Measurements from ENCODE around the gene KCNH2. TPM values are rescaled to one million over a fixed set of nuclear protein-coding genes. Genes with fewer than 3 reads are reported as not detected.
A peak's percentile ranks its signal among the peaks of the same experiment; 100 is the strongest.

Gene KCNH2
- total and polyA plus RNA-seq, 2 donors (not counting 1 experiment from before 2014, with no cell fraction given) = 0.86 to 2.7 TPM

DNA sequence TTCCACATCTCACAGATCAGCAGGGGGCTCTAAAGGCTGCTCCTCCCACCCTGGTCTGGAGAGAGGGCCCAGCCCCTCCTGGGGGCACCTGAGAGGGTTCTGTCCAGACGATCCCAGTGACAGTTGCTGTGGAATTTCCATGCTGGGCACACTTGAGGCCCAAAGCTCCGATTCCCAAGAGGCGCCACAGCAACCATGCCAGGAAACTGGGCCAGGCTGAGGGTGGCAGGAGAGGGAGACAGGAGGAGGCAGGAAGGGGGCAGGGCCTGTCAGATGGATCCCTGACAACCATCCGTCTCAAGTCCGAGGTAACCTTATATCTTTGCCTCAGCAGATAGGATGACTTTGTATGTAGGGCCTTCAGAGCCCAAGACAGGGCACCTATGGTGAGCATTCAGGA is 8.4 kb upstream of the KCNH2 start:
- Histone ChIP-seq H3K27me3 (replicated peaks in 1 of 4; ENCODE audit: control extremely low read depth in 1 of 4, control insufficient read depth in 3 of 4, insufficient read depth in 4 of 4, low read length in 3 of 4) (peaks cover 0 to 53% (median 11%) of the 10 kb centered on the region in 4 experiments), H3K27ac (ENCODE audit: low read length in 2 of 2) (no peak overlapping the region), H2AFZ (ENCODE audit: insufficient read depth, low read depth, low read length, poor library complexity, severe bottlenecking) (no peak overlapping the region), H3K9ac (ENCODE audit: low read length) (no peak overlapping the region), H4K20me1 (ENCODE audit: control insufficient read depth, insufficient read depth, low read length, poor library complexity, severe bottlenecking) (no peaks in the 10 kb centered on the region), H3K9me3 (ENCODE audit: control extremely low read depth in 1 of 3, control insufficient read depth in 2 of 3, insufficient read depth in 1 of 3, low read length in 2 of 3) (peaks cover 0 to 26% (median 5%) of the 10 kb centered on the region in 3 donors), H3K4me2 (replicated peaks; ENCODE audit: low read depth, low read length, poor library complexity, severe bottlenecking) (no peak overlapping the region), H3K4me1 (ENCODE audit: control insufficient read depth in 2 of 2, insufficient read depth in 2 of 2, low read length in 2 of 2) (peaks cover 8 to 10% of the 10 kb centered on the region in 2 donors), H3K36me3 (replicated peaks in 1 of 2; ENCODE audit: control extremely low read depth in 1 of 2, control insufficient read depth in 1 of 2, extremely low read depth in 1 of 2, insufficient read depth in 2 of 2, low read length in 1 of 2) (no peaks in the 10 kb centered on the region), H3K4me3 (ENCODE audit: control extremely low read depth in 1 of 5, extremely low read depth in 1 of 5, insufficient read depth in 1 of 5, low read depth in 2 of 5, low read length in 4 of 5) (no peak overlapping the region), H3K79me2 (ENCODE audit: control insufficient read depth, insufficient read depth, low read length) (no peaks in the 10 kb centered on the region)
- POLR2A ChIA-PET = no interaction called here
- Mint-ChIP-seq H3K4me3 (no peak overlapping the region), H3K27ac (no peak overlapping the region), H3K9me3 (ENCODE audit: insufficient read depth) (peaks cover 3% of the 10 kb centered on the region), H3K4me1 (peaks cover 13% of the 10 kb centered on the region), H3K27me3 (peaks cover 69% of the 10 kb centered on the region)
- intact Hi-C loops (cut with micrococcal nuclease) = loop anchor here (1.0 to 10.0 kb wide), 2 partner anchors 23 to 212 kb away; no protein-coding TSS in a partner anchor
- DNase-seq = no peak
- 74% methylated on average over 5 of the region's 5 CpGs for WGBS (ENCODE audit: insufficient coverage)
- TF ChIP-seq, protein P1, sequence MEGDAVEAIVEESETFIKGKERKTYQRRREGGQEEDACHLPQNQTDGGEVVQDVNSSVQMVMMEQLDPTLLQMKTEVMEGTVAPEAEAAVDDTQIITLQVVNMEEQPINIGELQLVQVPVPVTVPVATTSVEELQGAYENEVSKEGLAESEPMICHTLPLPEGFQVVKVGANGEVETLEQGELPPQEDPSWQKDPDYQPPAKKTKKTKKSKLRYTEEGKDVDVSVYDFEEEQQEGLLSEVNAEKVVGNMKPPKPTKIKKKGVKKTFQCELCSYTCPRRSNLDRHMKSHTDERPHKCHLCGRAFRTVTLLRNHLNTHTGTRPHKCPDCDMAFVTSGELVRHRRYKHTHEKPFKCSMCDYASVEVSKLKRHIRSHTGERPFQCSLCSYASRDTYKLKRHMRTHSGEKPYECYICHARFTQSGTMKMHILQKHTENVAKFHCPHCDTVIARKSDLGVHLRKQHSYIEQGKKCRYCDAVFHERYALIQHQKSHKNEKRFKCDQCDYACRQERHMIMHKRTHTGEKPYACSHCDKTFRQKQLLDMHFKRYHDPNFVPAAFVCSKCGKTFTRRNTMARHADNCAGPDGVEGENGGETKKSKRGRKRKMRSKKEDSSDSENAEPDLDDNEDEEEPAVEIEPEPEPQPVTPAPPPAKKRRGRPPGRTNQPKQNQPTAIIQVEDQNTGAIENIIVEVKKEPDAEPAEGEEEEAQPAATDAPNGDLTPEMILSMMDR (IDR thresholded peaks at IDR 0.05) = no peak
- no peak for TF ChIP-seq EZH2 (IDR thresholded peaks at IDR 0.05; ENCODE audit: borderline replicate concordance, insufficient read depth, low read depth, low read length, poor library complexity, severe bottlenecking)
- no peak for ATAC-seq (ENCODE audit: low read depth)
- CTCF ChIA-PET = interaction anchor here (1.2 to 4.4 kb wide), 8 partner anchors 11 to 208 kb away, joined by 4 to 39 read pairs (median 6); no protein-coding TSS in a partner anchor

DNA sequence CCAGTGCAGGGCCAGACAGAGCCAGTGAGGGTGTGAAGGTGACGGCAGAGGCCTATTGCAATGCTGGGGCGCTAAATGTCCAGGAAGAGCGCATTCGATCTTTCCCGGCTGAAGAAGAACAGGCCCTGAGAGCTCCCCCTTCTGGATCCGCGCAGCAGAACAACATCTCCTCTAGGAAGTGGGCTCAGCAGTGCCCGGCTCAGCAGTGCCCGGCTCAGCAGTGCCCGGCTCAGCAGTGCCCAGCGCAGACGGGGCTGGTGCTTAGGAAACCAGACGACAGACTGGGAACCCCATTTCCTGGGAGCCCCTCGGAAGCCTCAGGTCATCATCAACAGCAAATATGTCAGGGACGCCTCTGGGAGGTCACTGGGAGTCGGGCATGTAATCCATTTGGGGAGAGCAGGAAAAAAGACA is 8.0 kb upstream of the KCNH2 start:
- peaks cover 13% of the 10 kb centered on the region for H3K4me1 Mint-ChIP-seq
- no peak overlapping the region for H3K27ac Mint-ChIP-seq
- no peaks in the 10 kb centered on the region for H3K79me2 ChIP-seq (ENCODE audit: control insufficient read depth, insufficient read depth, low read length)
- peaks cover 0 to 21% (median 5%) of the 10 kb centered on the region in 3 donors for H3K9me3 ChIP-seq (ENCODE audit: control extremely low read depth in 1 of 3, control insufficient read depth in 2 of 3, insufficient read depth in 1 of 3, low read length in 2 of 3)
- peaks cover 0 to 57% (median 11%) of the 10 kb centered on the region in 4 experiments for H3K27me3 ChIP-seq (replicated peaks in 1 of 4; ENCODE audit: control extremely low read depth in 1 of 4, control insufficient read depth in 3 of 4, insufficient read depth in 4 of 4, low read length in 3 of 4)
- no peak overlapping the region for H3K27ac ChIP-seq (ENCODE audit: low read length in 2 of 2)
- DNase-seq (peak; percentile 63), ATAC-seq (ENCODE audit: low read depth) (peak; percentile 58)
- ChIA-PET CTCF (interaction anchor here (0.8 to 4.4 kb wide), 13 partner anchors 8 to 537 kb away, joined by 3 to 39 read pairs (median 5); partner anchors contain the start of gene ABCB8), POLR2A (no interaction called here)
- 1% methylated on average over 14 of the region's 16 CpGs for WGBS (ENCODE audit: insufficient coverage)
- peaks cover 68% of the 10 kb centered on the region for H3K27me3 Mint-ChIP-seq
- no peaks in the 10 kb centered on the region for H3K36me3 ChIP-seq (replicated peaks in 1 of 2; ENCODE audit: control extremely low read depth in 1 of 2, control insufficient read depth in 1 of 2, extremely low read depth in 1 of 2, insufficient read depth in 2 of 2, low read length in 1 of 2)
- H3K4me3 ChIP-seq (ENCODE audit: control extremely low read depth in 1 of 5, extremely low read depth in 1 of 5, insufficient read depth in 1 of 5, low read depth in 2 of 5, low read length in 4 of 5) = no peak overlapping the region
- H3K9ac ChIP-seq (ENCODE audit: low read length) = no peak overlapping the region
- TF ChIP-seq, protein P1 (IDR thresholded peaks at IDR 0.05) = peak; percentile 77
- no peak for TF ChIP-seq EZH2 (IDR thresholded peaks at IDR 0.05; ENCODE audit: borderline replicate concordance, insufficient read depth, low read depth, low read length, poor library complexity, severe bottlenecking)
- no peak overlapping the region for H2AFZ ChIP-seq (ENCODE audit: insufficient read depth, low read depth, low read length, poor library complexity, severe bottlenecking)
- no peak overlapping the region for H3K4me3 Mint-ChIP-seq
- no peaks in the 10 kb centered on the region for H4K20me1 ChIP-seq (ENCODE audit: control insufficient read depth, insufficient read depth, low read length, poor library complexity, severe bottlenecking)
- no peak overlapping the region for H3K4me2 ChIP-seq (replicated peaks; ENCODE audit: low read depth, low read length, poor library complexity, severe bottlenecking)
- intact Hi-C loops (cut with micrococcal nuclease) = loop anchor here (1.0 to 10.0 kb wide), 2 partner anchors 23 to 211 kb away; no protein-coding TSS in a partner anchor
- H3K4me1 ChIP-seq (ENCODE audit: control insufficient read depth in 2 of 2, insufficient read depth in 2 of 2, low read length in 2 of 2) = peaks cover 8 to 10% of the 10 kb centered on the region in 2 donors
- peaks cover 3% of the 10 kb centered on the region for H3K9me3 Mint-ChIP-seq (ENCODE audit: insufficient read depth)
